SIG-M5 treated with dmso at 0.1 percent for 504 hours (cell line): ENCODE measurements around the gene LRRC27.
A peak's percentile ranks its signal among the peaks of the same experiment; 100 is the strongest.

Source experiments
- DNase-seq: peaks from one replicate; lab custom pipeline; 2025; ENCODE audit not compliant: unreplicated experiment; lab: John Stamatoyannopoulos, UW

LRRC27 gene

GRCh38 chr10:132400041-132400546, 68.1 kb downstream of the LRRC27 start:
- no peak for DNase-seq

- DNase-seq = no peak
Measured at GRCh38 chr10:132400547-132401151, 68.7 kb downstream of the LRRC27 start.

GRCh38 chr10:132401401-132402118, 69.6 kb downstream of the LRRC27 start:
- DNase-seq = no peak

GRCh38 chr10:132402781-132403241, 70.8 kb downstream of the LRRC27 start:
- no peak for DNase-seq

GRCh38 chr10:132403511-132404168, 71.6 kb downstream of the LRRC27 start:
- no peak for DNase-seq

GRCh38 chr10:132404169-132404880, 72.3 kb downstream of the LRRC27 start:
- DNase-seq = no peak

GRCh38 chr10:132404911-132405462, 73.0 kb downstream of the LRRC27 start:
- DNase-seq = no peak

- DNase-seq = no peak
Measured at GRCh38 chr10:132405463-132405991, 73.5 kb downstream of the LRRC27 start.

- DNase-seq = no peak
Measured at GRCh38 chr10:132406181-132406580, 74.2 kb downstream of the LRRC27 start.

- DNase-seq = no peak
Measured at GRCh38 chr10:132406750-132407149, 74.8 kb downstream of the LRRC27 start.

- no peak for DNase-seq
Measured at GRCh38 chr10:132407243-132407746, 75.3 kb downstream of the LRRC27 start.

GRCh38 chr10:132407846-132408278, 75.9 kb downstream of the LRRC27 start:
- peak; percentile 64 for DNase-seq

GRCh38 chr10:132408367-132408781, 76.4 kb downstream of the LRRC27 start:
- DNase-seq = no peak

- DNase-seq = no peak
Measured at GRCh38 chr10:132408823-132409666, 77.1 kb downstream of the LRRC27 start.

GRCh38 chr10:132409667-132410028, 77.7 kb downstream of the LRRC27 start:
- no peak for DNase-seq

- no peak for DNase-seq
Measured at GRCh38 chr10:132410056-132410778, 78.2 kb downstream of the LRRC27 start.

GRCh38 chr10:132410779-132411532, 79.0 kb downstream of the LRRC27 start:
- no peak for DNase-seq

GRCh38 chr10:132411561-132412253, 79.7 kb downstream of the LRRC27 start:
- DNase-seq = no peak
